GM10266 (cell line): ENCODE data around the gene HIP1R.
A peak's percentile ranks its signal among the peaks of the same experiment; 100 is the strongest.

Source experiments
- DNase-seq: peaks from one replicate; pipeline ENCODE4 v3.0.0; 2012; ENCODE audit errors: extremely low spot score
- CTCF ChIP-seq: IDR thresholded peaks from 2 replicates; pipeline ENCODE4 v1.5.1; 2012; ENCODE audit warnings: mild to moderate bottlenecking, low read depth; ENCODE audit not compliant: control insufficient read depth, insufficient read depth; ENCODE audit errors: missing control alignments

Gene HIP1R, protein sequence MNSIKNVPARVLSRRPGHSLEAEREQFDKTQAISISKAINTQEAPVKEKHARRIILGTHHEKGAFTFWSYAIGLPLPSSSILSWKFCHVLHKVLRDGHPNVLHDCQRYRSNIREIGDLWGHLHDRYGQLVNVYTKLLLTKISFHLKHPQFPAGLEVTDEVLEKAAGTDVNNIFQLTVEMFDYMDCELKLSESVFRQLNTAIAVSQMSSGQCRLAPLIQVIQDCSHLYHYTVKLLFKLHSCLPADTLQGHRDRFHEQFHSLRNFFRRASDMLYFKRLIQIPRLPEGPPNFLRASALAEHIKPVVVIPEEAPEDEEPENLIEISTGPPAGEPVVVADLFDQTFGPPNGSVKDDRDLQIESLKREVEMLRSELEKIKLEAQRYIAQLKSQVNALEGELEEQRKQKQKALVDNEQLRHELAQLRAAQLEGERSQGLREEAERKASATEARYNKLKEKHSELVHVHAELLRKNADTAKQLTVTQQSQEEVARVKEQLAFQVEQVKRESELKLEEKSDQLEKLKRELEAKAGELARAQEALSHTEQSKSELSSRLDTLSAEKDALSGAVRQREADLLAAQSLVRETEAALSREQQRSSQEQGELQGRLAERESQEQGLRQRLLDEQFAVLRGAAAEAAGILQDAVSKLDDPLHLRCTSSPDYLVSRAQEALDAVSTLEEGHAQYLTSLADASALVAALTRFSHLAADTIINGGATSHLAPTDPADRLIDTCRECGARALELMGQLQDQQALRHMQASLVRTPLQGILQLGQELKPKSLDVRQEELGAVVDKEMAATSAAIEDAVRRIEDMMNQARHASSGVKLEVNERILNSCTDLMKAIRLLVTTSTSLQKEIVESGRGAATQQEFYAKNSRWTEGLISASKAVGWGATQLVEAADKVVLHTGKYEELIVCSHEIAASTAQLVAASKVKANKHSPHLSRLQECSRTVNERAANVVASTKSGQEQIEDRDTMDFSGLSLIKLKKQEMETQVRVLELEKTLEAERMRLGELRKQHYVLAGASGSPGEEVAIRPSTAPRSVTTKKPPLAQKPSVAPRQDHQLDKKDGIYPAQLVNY

DNA sequence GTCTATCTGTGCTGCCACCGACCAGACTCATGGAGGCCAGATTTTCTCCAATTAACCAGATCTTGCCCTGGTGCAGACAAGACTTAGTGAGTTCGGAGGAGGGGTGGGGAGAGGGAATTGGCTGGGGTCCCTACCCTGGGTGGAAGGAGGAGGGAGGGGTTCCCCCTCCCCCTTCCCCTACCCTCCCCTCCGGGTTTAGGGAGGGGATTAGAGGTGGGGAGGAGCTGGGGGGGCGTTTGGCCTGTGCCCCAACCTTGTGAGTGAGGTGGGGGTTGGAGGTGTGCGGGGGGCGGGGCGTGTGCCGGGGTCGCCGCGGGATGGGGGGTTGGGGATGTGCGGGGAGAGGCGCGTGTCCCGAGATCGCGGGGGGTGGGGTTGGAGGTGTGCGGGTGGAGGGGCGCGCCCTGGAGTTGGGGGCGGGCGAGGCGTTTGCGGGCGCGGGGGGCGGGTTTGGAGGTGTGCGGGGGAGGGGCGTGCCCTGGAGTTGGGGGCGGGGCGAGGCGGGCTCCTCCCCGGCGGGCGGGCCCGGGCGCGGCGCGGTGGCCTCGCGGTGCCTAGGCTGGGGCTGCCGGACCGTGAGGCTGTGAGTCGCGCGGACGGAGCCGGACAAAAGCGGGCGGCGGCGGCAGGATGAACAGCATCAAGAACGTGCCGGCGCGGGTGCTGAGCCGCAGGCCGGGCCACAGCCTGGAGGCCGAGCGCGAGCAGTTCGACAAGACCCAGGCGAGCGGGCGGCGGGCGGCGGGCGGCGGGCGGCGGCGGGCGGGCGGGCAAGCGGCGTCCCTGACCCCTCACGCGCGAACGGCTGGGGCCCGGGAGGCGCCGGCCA, at the start of gene HIP1R:
TSS of gene HIP1R (plus strand) at position 537 of the 829 bp plus-strand sequence. CDS start at position 631, 94 bp downstream.
- peak; percentile 90 for DNase-seq
- TF ChIP-seq CTCF: no peak

- DNase-seq: no peak
- no peak for TF ChIP-seq CTCF
These were observed 49.8 kb upstream of the HIP1R start for GRCh38 chr12:122785503-122785902.

- DNase-seq: no peak
- TF ChIP-seq CTCF: no peak
These were observed 46.9 kb upstream of the HIP1R start for GRCh38 chr12:122788387-122788786.

DNA sequence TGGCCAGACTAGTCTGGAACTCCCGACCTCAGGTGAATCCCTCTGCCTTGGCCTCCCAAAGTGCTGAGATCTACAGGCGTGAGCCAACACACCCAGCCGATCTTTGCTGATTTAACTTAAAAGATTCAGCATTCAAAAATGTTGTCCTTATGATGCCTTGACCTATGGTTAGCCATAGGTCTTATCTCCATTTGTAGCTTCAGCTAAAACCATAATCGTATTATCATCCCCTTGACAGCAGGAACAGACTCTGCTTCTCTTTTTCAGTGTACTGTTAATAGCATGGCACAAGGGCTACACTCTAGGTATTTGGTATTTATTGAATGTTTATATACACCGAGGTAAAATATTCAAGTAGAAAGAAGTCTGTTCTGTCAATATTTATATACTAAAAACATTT, 45.6 kb upstream of the HIP1R start:
- DNase-seq: no peak
- TF ChIP-seq CTCF: no peak

DNA sequence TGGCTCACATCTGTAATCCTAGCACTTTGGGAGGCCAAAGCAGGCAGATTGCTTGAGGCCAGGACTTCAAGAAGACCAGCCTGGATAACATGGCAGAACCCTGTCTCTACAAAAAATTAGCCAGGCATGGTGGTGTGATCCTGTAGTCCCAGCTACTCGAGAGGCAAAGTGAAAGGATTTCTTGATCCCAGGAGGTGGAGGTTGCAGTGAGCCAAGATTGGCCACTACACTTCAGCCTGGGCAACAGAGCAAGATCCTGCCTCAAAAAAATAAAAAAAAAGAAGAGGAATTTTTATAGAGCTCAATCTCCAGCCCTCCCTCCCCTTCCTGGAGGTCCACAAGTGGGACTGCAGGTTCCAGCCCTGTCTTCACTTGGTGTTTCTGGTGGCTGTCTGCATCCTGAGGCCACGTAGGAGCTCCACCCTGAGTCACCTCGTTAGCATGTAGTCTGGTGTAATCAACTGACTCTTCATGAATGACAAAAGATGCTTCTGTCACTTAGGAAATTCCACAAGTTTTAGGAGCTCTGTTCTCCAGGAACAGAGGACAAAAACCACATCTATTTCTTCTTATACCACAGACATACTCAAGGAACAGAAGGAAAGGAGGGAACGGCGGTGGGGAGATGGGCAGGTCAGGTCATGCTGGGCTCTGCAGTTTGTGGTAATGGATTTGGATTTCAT, 44.7 kb upstream of the HIP1R start:
- TF ChIP-seq CTCF: no peak
- no peak for DNase-seq

- DNase-seq: peak; percentile 67
- TF ChIP-seq CTCF: peak; percentile 70
These were observed 41.6 kb upstream of the HIP1R start for GRCh38 chr12:122793685-122794106.
